ENCODE measurements around the gene USH2A.

DNA sequence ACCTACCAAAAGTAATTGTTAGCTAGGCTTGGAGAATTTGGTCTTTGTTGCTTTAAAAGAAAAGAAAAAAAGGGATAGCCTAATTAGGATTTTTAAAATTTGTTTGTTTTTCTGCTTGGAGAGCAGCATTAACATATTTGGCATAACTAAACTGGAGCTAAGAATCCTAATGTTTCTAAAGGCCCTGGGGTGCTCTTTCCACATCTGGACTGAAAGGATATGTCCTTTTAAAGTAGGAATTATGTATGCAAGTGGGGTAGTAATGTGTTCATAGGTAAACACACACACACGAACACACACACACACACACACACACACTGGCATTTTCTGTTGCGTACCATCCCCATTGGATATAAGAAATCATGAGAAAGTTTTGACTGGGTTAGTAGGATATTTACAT lies 742.2 kb downstream of the USH2A start:
- TF ChIP-seq, protein P1, sequence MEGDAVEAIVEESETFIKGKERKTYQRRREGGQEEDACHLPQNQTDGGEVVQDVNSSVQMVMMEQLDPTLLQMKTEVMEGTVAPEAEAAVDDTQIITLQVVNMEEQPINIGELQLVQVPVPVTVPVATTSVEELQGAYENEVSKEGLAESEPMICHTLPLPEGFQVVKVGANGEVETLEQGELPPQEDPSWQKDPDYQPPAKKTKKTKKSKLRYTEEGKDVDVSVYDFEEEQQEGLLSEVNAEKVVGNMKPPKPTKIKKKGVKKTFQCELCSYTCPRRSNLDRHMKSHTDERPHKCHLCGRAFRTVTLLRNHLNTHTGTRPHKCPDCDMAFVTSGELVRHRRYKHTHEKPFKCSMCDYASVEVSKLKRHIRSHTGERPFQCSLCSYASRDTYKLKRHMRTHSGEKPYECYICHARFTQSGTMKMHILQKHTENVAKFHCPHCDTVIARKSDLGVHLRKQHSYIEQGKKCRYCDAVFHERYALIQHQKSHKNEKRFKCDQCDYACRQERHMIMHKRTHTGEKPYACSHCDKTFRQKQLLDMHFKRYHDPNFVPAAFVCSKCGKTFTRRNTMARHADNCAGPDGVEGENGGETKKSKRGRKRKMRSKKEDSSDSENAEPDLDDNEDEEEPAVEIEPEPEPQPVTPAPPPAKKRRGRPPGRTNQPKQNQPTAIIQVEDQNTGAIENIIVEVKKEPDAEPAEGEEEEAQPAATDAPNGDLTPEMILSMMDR (IDR thresholded peaks at IDR 0.05) = no peak
- TF ChIP-seq POLR2AphosphoS5 (IDR thresholded peaks at IDR 0.05) = no peak
- no peak for TF ChIP-seq POLR2A (IDR thresholded peaks at IDR 0.05)
- no peak for TF ChIP-seq EP300 (IDR thresholded peaks at IDR 0.05)
